ENCODE measurements around the gene SLC28A3.
"Not testable (repeated sequence)": the region's sequence is repeated elsewhere in the genome, so short reads cannot be mapped to it uniquely, and the experiment has no call there.

Gene SLC28A3, protein sequence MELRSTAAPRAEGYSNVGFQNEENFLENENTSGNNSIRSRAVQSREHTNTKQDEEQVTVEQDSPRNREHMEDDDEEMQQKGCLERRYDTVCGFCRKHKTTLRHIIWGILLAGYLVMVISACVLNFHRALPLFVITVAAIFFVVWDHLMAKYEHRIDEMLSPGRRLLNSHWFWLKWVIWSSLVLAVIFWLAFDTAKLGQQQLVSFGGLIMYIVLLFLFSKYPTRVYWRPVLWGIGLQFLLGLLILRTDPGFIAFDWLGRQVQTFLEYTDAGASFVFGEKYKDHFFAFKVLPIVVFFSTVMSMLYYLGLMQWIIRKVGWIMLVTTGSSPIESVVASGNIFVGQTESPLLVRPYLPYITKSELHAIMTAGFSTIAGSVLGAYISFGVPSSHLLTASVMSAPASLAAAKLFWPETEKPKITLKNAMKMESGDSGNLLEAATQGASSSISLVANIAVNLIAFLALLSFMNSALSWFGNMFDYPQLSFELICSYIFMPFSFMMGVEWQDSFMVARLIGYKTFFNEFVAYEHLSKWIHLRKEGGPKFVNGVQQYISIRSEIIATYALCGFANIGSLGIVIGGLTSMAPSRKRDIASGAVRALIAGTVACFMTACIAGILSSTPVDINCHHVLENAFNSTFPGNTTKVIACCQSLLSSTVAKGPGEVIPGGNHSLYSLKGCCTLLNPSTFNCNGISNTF

DNA sequence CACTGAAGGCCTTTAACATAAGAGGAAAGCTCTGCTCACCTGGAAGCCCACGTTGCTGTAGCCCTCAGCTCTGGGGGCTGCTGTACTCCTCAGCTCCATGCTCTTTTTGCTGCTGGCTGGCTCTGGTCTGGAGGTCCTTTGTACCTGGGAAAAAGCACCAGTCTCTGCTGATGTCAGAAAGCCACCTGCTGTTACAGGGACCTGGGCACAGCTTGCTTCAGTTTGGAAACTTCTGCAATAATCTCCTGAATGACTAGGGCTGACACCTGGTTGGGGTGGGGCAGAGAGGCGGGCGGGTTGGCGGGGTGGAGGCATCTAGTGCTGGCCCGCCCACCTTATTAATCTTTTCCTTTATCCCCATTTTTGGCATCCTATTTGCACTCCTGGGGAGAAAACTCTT, at the start of gene SLC28A3:
Gene SLC28A3, minus strand, starts transcription at position 224 of the 400 bp plus-strand sequence. Its CDS starts 125 bp downstream, at position 99.
- DNase-seq (ENCODE audit: low spot score), result no peak

DNA sequence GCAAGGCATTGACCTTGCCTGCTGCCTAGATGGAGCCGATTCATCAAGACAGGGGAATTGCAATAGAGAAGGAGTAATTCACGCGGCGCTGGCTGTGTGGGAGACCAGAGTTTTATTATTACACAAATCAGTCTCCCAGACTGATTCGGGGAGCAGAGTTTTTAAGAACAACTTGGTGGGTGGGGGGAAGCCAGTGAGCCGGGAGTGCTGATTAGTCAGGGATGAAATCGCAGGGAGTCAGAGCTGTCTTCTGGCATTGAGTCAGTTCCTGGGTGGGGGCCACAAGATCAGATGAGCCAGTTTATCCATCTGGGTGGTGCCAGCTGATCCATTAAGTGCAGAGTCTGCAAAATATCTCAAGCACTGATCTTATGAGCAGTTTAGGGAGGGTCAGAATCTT, 49.7 kb upstream of the SLC28A3 start:
- DNase-seq (ENCODE audit: low spot score), result peak; percentile 7

DNA sequence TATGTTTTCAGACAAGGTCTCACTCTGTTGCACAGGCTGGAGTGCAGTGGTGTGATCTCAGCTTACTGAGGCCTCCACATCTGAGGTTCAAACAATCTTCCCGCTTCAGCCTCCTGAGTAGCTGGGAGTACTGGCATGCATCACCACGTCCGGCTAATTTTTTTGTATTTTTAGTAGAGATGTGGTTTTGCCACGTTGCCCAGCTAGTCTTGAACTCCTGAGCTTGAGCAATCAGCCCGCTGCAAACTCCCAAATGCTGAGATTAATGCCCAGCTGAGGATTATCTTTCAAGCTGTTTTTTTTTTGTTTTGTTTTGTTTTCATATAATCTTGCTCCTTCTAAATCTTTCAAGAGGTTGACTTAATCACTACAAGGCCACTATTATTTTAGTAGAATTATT, 47.3 kb upstream of the SLC28A3 start:
- DNase-seq (ENCODE audit: low spot score), result no peak

DNA sequence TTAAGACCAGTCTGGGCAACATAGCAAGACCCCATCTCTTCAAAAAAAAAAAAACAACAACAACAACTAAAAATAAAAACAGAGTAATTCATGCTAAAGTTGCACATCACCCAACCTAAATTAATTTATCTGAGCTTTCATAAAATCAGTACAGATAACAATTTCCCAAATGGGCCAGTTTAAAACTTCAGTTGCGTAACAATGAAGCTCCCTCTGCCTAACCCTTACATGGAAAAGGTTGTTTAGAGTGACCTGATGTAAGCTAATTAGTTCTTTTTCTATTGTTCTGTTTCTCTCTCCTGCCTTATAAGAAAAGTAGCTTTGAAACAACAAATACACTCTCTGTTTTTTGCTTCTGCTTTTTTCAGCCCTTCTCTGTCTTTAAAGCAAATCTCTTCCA, 46.2 kb upstream of the SLC28A3 start:
- no peak for DNase-seq (ENCODE audit: low spot score)

DNA sequence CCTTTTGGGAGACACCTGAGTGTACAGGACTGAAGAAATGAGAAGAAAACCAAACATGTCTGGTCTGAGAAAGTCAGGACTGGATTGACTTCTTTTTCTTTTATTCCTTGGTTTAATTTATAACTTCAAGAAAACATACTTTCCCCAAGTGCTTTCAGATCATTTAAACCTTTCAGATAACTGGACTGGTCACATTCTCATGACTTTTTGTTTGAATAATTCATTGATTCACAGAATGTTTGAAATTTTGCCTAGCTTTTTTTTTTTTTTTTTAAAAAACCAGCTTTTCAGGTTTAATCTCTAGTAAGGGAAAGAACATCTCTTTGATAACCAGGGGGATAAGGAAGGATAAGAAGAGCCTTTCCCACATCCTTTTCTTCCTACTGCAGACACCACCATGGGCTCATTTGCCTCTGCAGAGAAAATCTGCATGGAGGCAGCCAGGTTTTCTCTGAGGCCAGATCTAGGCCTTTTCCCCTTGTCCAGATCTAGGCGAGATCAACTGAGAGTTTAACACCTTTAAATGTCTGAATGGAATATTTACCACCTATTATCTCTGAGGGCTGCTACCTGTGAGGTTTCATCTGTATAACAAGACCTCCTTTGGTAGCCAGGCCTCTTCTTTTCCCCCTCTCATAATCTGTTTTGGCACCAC, 45.0 kb upstream of the SLC28A3 start:
- no peak for DNase-seq (ENCODE audit: low spot score)

DNA sequence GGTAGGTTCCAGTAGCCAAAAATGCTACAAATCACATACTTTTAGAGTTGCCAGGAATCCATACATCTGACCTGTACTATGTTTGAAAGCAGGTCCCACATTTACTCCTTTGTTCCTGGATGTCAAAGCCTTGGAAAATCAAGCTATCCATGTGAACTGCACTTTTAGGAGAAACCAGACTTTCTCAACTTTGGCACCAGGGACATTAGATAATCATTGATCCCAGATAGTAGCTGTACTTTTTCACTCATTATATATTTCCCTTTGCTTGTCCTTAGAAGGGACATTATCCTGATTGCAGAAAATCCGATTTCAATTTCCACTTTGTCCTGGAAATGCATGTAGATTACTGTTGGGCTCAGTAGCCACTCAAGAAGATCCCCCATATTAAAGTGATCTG, 44.1 kb upstream of the SLC28A3 start:
- no peak for DNase-seq (ENCODE audit: low spot score)

DNA sequence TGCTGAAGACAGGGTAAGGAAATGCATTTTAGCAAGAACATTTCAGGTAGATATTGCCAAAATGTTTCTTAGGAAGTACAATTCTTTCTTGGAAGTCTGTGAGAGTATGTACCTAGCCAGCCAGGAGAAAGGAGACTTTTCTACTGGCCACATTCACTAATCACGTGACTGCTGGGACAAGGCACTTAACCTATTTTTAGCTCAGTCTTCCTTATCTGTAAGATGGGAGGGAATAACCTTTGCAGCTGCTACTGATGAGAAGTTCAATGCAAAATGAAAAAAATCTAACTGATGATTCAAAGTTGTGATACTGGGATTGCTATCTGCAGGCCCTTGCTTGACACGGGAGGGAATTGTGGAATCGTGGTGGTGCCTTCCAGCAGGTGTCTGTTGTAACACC, 42.6 kb upstream of the SLC28A3 start:
- no peak for DNase-seq (ENCODE audit: low spot score)

DNA sequence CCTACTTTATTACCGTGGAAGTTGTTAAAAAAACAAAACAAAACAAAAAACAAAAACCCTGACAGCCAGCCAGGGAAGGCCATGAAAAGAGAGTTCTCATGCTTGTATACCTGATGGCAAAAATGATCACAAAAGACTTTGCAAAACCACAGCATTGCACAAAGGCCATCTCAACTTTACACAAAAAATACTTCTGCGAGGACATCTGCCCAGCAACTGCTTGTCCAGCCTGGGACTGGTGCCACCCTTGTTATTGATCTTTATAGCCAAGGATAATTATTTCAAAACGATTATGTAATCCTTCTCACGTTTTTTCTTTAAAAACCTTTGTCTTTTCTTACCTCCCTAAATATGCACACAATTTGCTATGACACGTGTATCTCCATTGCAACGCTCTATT, 42.2 kb upstream of the SLC28A3 start:
- DNase-seq (ENCODE audit: low spot score), result no peak

DNA sequence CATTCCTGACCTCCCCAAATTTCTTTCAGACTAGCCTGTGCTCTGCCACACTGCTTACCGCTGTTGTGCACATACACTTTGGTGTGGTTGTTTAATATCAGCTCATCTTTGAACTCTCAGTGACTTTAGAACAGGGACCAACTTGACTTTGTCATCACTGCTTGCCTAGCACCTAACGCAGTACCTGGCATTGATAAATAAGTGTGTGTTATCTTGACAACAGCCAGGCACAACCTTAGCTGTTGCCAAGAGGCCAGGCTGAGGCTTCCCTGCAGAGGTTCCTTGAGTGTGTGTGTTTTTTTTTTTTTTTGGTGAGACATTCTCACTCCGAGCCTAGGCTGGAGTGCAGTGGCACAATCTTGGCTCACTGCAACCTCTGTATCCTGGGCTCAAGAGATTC, 41.0 kb upstream of the SLC28A3 start:
- no peak for DNase-seq (ENCODE audit: low spot score)

DNA sequence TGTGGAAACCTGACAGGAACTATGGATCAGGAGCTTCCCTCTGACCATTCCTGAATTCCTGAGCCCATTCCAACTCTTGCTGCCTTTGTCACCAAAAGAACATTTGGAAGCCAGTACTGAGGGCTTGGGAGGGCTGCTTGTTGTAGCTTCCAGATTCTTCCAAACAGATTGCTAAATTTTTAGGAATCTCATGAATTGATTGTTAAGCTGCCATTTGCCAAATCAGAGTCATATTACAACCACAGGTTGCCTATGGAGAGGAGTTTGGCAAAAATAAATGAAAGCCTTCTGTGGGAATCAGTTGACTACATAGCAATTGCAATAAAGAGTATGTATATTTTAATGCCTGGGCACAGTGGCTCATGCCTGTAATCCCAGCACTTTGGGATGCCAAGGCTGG, 39.2 kb upstream of the SLC28A3 start:
- DNase-seq (ENCODE audit: low spot score), result no peak

DNA sequence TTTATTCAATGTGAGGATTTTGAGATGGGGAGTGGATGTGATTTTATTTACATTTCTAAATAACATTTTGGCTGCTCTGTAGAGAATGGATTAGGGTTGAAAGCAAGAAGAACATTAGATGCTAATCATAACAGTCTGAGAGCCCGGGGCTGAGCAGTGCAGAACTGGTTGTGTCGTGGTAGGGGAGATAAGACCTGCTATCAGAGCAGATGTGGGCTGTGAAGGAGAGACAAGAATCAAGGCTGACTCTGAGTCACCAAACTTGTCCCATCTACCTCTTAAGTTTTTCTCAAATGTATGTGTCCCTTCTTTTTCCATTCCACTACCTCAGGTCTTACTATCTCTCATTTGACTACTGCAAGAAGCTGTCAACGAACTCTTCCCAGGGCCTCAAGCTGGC, 35.4 kb upstream of the SLC28A3 start:
- no peak for DNase-seq (ENCODE audit: low spot score)

DNA sequence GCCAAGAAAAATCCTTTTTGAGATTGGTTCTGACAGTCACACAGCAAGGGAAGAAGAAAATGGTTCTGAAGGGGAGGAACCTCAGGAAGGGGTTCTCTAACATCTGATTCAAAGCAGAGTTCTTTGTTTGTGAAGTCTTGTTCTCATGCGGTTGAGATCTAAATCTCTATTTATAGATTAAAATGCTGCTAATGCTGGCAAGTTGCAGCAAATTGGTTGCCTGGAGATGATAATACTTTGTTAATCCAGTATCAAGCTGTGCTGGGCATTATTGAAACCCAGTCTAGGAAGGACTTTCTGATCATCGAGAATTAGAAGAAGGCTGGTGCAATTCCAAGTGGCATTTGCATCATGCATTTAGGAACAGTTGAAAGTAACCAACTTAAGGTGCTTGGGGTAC, 34.0 kb upstream of the SLC28A3 start:
- no peak for DNase-seq (ENCODE audit: low spot score)

DNA sequence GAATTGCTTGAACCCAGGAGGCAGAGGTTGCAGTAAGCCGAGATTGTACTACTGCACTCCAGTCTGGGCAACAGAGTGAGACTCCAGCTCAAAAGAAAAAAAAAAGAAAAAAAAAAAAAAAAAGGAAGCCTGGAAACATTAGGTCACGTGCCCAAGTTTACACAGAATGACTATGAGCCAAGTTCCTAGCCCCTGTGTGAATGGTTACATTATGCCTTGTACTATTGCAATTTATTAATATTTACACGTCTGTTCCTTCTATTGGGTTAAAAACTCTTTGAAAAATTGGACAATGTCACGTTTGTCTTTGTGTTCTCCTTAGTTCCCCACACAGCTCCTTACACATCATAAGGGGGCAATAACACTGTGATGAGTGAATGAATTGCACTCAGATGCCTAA, 33.5 kb upstream of the SLC28A3 start:
- no peak for DNase-seq (ENCODE audit: low spot score)

DNA sequence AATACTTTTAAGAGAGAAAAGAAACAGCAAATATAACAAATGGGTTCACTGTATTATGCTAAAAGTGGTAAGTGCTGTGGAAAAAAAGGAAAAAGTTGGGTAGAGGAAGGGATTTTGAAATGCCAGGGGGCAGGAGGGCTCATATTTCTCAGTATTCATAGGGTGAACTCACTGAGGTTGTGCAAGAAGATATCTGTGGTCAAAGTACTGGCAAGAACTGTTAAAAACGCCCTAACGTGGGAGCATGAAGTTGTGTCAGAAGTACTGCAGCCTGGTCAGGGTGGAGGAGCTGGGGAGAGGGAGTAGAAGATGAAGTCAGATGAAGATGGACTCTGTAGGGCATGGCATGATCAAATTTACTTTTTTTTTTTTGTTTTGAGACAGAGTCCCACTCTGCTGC, 31.2 kb upstream of the SLC28A3 start:
- DNase-seq (ENCODE audit: low spot score), result no peak

DNA sequence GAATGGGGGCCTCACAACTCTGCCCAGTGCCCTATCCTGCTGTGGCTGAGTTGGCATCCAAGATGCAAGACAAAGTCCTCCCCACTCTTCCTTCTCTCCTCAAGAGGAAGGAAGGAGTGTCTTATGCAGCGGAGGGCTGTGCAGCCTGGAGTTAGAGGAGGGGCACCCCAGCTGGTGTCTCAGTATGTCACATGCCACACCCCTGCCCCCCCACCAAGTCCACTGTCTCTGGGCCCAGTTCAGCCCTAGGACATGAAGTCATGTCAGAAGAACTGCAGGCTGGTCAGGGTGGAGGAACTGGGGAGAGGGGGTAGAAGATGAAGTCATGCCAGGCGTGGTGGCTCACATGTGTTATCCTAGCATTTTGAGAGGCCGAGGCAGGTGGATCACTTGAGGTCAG, 28.0 kb upstream of the SLC28A3 start:
- DNase-seq (ENCODE audit: low spot score), result no peak

DNA sequence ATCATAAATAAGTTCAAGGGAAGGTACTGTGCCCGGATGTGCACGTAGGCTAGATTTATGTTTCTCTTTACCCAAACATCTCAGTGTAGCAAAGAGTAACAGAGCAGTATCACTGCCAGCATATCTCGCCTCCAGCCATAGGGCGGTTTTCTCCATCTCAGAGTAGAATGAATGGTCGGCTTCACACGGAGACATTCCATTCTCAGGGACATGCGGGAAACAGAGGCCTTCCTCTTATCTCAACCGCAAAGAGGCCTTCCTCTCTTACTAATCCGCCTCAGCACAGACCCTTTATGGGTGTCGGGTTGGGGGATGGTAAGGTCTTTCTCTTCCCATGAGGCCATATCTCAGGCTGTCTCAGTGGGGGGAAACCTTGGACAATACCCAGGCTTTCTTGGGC, 27.2 kb upstream of the SLC28A3 start:
- not testable (repeated sequence) for DNase-seq (ENCODE audit: low spot score)

DNA sequence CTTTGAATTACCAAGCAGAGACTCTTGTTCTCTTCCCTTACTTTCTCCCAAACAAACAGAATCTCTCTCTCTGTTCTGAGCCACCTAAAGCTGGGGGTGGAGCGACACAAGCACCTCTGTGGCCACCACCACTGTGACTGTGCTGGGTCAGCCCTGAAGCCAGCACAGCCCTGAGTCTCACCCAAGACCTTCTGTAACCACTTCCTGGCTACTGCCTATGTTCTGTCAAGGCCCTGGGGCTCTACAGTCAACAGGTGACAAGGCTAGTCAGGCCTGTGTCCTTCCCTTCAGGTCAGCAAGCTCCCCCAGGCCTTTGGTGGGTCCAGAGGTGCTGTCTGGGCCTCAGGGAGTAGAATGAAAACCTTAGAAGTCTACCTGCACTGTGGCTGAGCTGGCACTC, 26.1 kb upstream of the SLC28A3 start:
- no peak for DNase-seq (ENCODE audit: low spot score)

DNA sequence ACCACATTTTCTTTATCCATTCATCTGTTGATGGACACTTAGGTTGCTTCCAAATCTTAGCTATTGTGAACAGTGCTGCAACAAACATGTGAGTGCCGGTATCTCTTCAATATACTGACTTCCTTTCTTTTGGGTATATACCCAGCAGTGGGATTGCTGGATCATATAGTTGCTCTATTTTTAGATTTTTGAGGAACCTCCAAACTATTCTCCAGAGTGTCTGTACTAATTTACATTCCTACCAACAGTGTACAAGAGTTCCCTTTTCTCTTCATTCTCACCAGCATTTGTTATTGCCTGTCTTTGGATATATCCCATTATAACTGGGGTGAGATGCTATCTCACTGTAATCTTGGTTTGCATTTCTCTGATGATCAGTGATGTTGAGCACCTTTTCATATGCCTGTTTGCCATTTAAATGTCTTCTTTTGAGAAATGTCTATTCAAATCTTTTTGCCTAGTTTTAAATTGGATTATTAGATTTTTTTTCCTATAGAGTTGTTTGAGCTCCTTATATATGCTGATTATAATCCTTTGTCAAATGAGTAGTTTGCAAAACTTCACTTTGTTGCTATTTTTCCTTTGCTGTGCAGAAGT, 24.4 kb upstream of the SLC28A3 start:
- not testable (repeated sequence) for DNase-seq (ENCODE audit: low spot score)

DNA sequence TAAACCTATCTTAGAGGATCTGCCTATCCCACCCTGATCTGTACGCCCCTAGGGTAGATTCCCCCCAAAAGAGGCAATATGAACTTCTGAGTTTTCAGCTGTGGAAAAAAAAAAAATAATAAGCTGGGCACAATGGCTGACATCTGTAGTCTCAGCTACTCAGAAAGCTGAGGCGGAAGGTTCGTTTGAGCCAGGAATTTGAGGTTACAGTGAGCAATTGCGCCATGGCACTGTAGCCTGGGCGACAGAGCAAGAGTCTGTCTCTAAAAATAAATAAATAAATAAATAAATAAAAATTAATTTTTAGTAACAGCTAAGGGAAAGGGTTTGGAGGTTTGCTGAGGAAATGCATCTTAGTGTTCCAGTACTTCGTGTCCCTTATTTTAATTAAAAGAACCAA, 21.1 kb upstream of the SLC28A3 start:
- no peak for DNase-seq (ENCODE audit: low spot score)

DNA sequence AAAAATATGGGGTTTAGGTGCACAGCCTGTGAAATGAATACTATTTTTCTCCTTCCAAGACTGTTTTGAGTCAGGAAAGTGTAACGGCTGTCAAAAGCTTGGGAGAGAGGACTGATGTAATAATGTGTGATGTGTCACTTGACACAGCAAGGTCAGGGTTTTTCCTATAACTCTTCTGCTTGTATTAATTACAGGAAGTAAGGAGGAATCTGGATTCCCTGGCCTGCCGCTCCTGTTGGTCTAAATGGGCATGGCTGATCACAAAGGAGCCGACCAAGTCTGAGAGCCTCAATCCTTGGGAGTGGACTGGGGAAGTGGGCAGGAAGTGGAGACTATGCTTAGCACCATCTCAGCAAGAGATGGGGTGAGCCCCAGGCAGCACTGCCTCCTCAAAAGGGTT, 16.7 kb upstream of the SLC28A3 start:
- no peak for DNase-seq (ENCODE audit: low spot score)

DNA sequence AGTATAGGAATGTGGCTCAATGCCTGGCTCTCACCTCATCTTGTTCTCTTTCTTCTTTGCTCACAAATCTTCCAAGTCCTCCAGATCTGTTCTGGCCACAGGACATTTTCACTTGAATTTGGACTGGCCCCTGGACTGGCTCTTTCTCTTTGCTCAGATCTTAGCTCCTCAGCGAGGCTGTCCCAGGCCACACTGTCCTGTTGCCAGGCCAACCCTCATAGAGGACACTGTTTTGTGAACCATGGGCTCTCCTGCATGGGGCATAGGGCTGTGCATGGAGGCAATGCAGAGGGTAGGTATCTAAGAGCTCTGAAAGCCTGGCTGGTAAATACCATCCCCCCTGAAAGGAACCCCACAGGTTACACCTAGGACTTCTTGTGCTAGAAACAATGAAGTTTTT, 13.5 kb upstream of the SLC28A3 start:
- DNase-seq (ENCODE audit: low spot score), result no peak

DNA sequence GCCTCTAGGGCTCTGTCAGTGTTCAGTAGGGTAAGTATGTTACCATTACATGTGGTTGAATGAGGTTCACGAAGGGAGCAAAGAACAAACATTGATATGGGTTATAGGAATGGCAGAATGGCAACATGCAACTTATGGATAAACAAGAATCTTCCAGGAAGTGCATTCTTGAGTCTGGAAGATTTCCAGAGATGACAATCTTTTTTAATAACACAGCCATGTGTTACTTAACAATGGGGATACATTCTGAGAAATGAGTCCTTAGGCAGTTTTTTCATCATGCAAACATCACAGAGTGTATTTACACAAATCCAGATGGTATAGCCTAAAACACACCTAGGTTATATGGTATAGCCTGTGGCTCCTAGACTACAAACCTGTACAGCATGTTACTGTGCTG, 9.1 kb upstream of the SLC28A3 start:
- DNase-seq (ENCODE audit: low spot score), result no peak

DNA sequence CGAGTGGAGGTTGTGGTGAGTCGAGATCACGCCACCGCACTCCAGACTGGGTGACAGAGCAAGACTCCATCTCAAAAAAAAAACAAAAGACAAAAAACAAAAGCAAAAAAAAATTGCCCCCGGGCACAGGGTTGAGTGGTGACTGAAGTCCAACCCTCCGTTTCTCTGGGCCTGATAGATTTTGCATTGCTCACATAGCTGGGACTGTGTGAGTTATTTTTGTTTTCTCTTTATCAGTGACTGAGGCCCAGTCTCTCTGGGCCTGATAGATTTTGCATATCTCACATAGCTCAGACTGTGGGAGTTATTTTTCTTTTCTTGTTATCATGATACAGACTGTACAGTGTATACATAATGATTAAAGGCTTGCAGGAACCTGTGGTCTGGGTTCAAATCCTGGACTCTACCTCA, 2.6 kb upstream of the SLC28A3 start:
- no peak for DNase-seq (ENCODE audit: low spot score)
